Vagina (tissue), 2 donors: ENCODE measurements around the gene CLEC9A. TPM values are rescaled to one million over a fixed set of nuclear protein-coding genes. Genes with fewer than 3 reads are reported as not detected.

ENCODE experiments used
- DNase-seq, 2 donors: peaks; one replicate each; pipeline ENCODE4 v3.0.0-alpha.2; 2017; ENCODE audit errors: extremely low spot score in 2 of 2
- H3K27ac ChIP-seq: fragments of 200-600 bp; sonication (generic); one replicate; pipeline ENCODE4 v1.5.1; 2019
- H3K27me3 ChIP-seq: fragments of 200-600 bp; sonication (generic); one replicate; pipeline ENCODE4 v1.5.1; 2019
- H3K36me3 ChIP-seq, 2 donors: fragments of 200-600 bp; sonication (generic); one replicate each; pipeline ENCODE4 v1.5.1; 2017 to 2019
- H3K4me1 ChIP-seq: fragments of 200-600 bp; sonication (generic); one replicate; pipeline ENCODE4 v1.5.1; 2019
- H3K4me3 ChIP-seq, 2 donors: fragments of 200-600 bp; sonication (generic); 1 replicate in 1 of 2; 2 replicates in 1 of 2; pipeline ENCODE4 v1.5.1; 2016 to 2019
- H3K9me3 ChIP-seq: fragments of 200-600 bp; sonication (generic); one replicate; pipeline ENCODE4 v1.5.1; 2019
- CTCF ChIP-seq, 3 experiments: fragments of 450-650 bp in 2 of 3; fragments of 200-600 bp in 1 of 3; sonication (generic) in 1 of 3; IDR thresholded peaks; one replicate each; pipeline ENCODE4 v1.5.1; 2017 to 2019; ENCODE audit warnings: antibody characterized with exemption in 3 of 3, mild to moderate bottlenecking in 2 of 3, moderate library complexity in 2 of 3
- POLR2A ChIP-seq, 2 donors: fragments of 450-650 bp; IDR thresholded peaks; one replicate each; pipeline ENCODE4 v1.6.1; 2017; ENCODE audit warnings: antibody characterized with exemption in 2 of 2, mild to moderate bottlenecking in 2 of 2, moderate library complexity in 2 of 2
- POLR2AphosphoS5 ChIP-seq, 2 donors: sonication (generic); formaldehyde crosslinking; IDR thresholded peaks; one replicate each; pipeline ENCODE4 v1.9.0; 2017; ENCODE audit warnings: antibody characterized with exemption in 2 of 2, mild to moderate bottlenecking in 2 of 2, low read depth in 1 of 2; ENCODE audit not compliant: insufficient read depth in 1 of 2
- intact Hi-C: fragments of 100-400 bp; cut with DNase I; formaldehyde crosslinking; loops from one replicate; pipeline ENCODE4 v1.15.1; 2023
- total RNA-seq: library from RNA; depleted of rRNA; stranded (reverse); fragments of >200 nt; gene quantifications from one replicate; pipeline ENCODE4 v1.2.3, GENCODE V29; 2016

Gene CLEC9A
- total RNA-seq, 1 donor from 2014 or later: not detected

GRCh38 chr12:10065241-10065640 is 34.8 kb downstream of the CLEC9A start:
- no peak overlapping the region for H3K27ac ChIP-seq
- H3K27me3 ChIP-seq: no peaks in the 10 kb centered on the region
- H3K36me3 ChIP-seq: no peaks in the 10 kb centered on the region
- H3K9me3 ChIP-seq: no peaks in the 10 kb centered on the region
- H3K4me3 ChIP-seq: no peak overlapping the region
- no peak for TF ChIP-seq POLR2AphosphoS5 (IDR thresholded peaks at IDR 0.05; ENCODE audit: insufficient read depth in 1 of 2, low read depth in 1 of 2)
- TF ChIP-seq CTCF (IDR thresholded peaks at IDR 0.05): no peak
- no peak for TF ChIP-seq POLR2A (IDR thresholded peaks at IDR 0.05)
- intact Hi-C loops: no loop called here
- H3K4me1 ChIP-seq: peaks cover 12% of the 10 kb centered on the region
- no peak for DNase-seq

- Histone ChIP-seq H3K27me3 (no peaks in the 10 kb centered on the region), H3K9me3 (no peaks in the 10 kb centered on the region), H3K4me1 (peaks cover 12% of the 10 kb centered on the region), H3K4me3 (no peak overlapping the region), H3K36me3 (no peaks in the 10 kb centered on the region), H3K27ac (peak overlapping the region; percentile 49)
- TF ChIP-seq CTCF (IDR thresholded peaks at IDR 0.05) (no peak), POLR2A (IDR thresholded peaks at IDR 0.05) (no peak), POLR2AphosphoS5 (IDR thresholded peaks at IDR 0.05; ENCODE audit: insufficient read depth in 1 of 2, low read depth in 1 of 2) (no peak)
- intact Hi-C loops: no loop called here
- DNase-seq: no peak
Observed at GRCh38 chr12:10067264-10067663, 36.8 kb downstream of the CLEC9A start.

- TF ChIP-seq CTCF (IDR thresholded peaks at IDR 0.05) (no peak), POLR2AphosphoS5 (IDR thresholded peaks at IDR 0.05; ENCODE audit: insufficient read depth in 1 of 2, low read depth in 1 of 2) (peak in 1 of 2 donors; percentile 94)
- peak overlapping the region; percentile 50 for H3K27ac ChIP-seq
- H3K4me3 ChIP-seq: no peak overlapping the region
Observed at GRCh38 chr12:10067942-10068341, 37.5 kb downstream of the CLEC9A start.

GRCh38 chr12:10068644-10069043 is 38.2 kb downstream of the CLEC9A start:
- peak overlapping the region; percentile 50 for H3K27ac ChIP-seq
- peaks cover 12% of the 10 kb centered on the region for H3K4me1 ChIP-seq
- no peak for DNase-seq
- TF ChIP-seq POLR2AphosphoS5 (IDR thresholded peaks at IDR 0.05; ENCODE audit: insufficient read depth in 1 of 2, low read depth in 1 of 2) (no peak), CTCF (IDR thresholded peaks at IDR 0.05) (no peak), POLR2A (IDR thresholded peaks at IDR 0.05) (no peak)
- no peaks in the 10 kb centered on the region for H3K27me3 ChIP-seq
- H3K9me3 ChIP-seq: no peaks in the 10 kb centered on the region
- intact Hi-C loops: no loop called here
- no peak overlapping the region for H3K4me3 ChIP-seq
- no peaks in the 10 kb centered on the region for H3K36me3 ChIP-seq

More at GRCh38 chr12:10067942-10068341, 37.5 kb downstream of the CLEC9A start:
- Histone ChIP-seq H3K4me1 (peaks cover 12% of the 10 kb centered on the region), H3K9me3 (no peaks in the 10 kb centered on the region), H3K36me3 (no peaks in the 10 kb centered on the region), H3K27me3 (no peaks in the 10 kb centered on the region)
- intact Hi-C loops: no loop called here
- DNase-seq: no peak

- TF ChIP-seq POLR2A (IDR thresholded peaks at IDR 0.05) (no peak), CTCF (IDR thresholded peaks at IDR 0.05) (no peak), POLR2AphosphoS5 (IDR thresholded peaks at IDR 0.05; ENCODE audit: insufficient read depth in 1 of 2, low read depth in 1 of 2) (no peak)
- no peak overlapping the region for H3K4me3 ChIP-seq
- no peaks in the 10 kb centered on the region for H3K9me3 ChIP-seq
- intact Hi-C loops: no loop called here
- no peaks in the 10 kb centered on the region for H3K36me3 ChIP-seq
- peaks cover 12% of the 10 kb centered on the region for H3K4me1 ChIP-seq
- no peaks in the 10 kb centered on the region for H3K27me3 ChIP-seq
- DNase-seq: no peak
- peak overlapping the region; percentile 50 for H3K27ac ChIP-seq
Observed at GRCh38 chr12:10069099-10069498, 38.6 kb downstream of the CLEC9A start.
